Inferior parietal cortex (tissue), 1 donor: Measurements from ENCODE around the gene NBEA.
A peak's percentile ranks its signal among the peaks of the same experiment; 100 is the strongest.

Experiments used
- DNase-seq: peaks from one replicate; pipeline ENCODE4 v3.0.0-alpha.2; 2016; ENCODE audit errors: extremely low spot score

Gene NBEA

DNA sequence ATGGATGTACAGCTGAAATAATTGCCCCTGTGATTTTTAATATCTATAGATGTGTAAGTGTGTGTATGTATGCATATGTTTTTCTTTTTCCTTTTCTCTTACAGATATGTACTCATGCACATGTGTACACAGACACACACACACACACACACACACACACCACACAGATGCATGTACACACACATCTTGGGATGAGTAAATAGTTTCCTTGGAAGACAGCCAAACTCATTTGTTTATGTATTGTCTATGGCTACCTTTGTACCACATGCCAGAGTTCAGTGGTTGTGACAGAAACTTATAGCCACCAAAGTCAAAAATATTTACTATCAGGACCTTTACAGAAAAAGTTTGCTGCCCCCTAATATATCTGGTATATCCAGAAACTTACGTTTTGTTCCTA is 341.8 kb downstream of the NBEA start:
- DNase-seq = no peak

DNA sequence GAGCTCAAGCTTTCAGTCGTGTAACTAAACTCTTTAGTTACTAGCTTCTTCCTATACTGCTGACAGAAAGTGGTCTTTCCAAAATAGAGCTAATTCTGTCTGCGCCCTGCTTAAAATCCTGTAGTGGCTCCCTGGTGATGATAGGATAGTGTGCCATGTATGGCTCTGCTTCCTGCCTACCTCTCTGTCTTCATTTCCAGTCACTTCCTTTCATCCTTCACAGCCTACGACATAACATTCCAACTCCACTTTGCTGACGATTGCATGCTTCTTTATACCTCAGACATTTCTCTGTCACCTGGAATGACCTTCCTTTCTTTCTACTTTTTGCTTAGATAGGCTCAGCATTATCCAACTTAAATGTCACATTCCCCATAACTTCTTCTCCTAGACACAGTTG is 343.6 kb downstream of the NBEA start:
- DNase-seq = no peak

DNA sequence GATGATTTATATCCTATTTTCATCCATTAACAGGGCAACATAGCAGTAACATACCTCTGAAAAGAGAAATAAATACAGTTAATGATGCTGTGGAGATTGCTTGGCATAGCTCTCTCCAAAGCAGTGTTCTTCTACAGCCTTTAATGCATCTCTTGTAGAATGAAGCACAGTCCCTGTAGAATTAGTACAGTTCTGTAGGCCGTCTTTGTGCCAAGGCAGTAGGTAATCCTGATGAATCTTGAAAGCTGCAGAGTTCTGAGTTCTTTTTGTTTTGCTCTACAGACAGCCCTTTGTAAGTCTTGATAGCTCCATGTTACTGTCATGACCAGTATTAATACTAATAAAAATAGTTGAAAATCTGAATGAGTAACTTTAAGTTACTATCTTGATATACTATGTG is 350.3 kb downstream of the NBEA start:
- no peak for DNase-seq

DNA sequence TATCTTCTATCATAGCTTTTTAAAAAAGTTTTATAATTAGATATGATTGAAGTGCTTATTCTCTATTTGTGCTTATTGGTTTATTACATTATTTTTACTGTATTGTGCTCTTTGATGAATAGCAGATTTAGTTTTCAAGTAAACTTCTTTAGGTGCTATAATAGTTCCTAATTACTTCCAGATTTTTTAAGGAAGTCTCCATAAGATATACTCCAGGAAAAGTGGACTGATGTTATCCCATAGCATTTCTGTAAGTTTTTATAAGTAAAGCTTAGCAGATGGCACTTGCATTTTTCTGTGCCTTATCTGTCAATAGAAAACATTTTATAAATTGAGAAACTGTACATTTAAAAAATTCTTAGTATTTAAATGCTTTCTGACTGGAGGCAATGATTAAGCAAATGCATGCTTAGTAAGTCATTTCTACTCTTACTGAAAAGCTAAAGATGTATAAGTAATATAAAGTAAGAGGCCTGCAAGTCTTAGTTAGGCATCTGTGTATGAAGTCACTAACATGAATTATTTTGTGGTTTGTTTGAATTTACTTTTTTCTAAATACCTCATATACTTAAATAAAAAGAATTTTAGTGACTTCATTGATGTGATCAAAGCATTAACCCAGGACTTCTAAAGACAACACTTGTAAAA is 351.6 kb downstream of the NBEA start:
- no peak for DNase-seq

DNA sequence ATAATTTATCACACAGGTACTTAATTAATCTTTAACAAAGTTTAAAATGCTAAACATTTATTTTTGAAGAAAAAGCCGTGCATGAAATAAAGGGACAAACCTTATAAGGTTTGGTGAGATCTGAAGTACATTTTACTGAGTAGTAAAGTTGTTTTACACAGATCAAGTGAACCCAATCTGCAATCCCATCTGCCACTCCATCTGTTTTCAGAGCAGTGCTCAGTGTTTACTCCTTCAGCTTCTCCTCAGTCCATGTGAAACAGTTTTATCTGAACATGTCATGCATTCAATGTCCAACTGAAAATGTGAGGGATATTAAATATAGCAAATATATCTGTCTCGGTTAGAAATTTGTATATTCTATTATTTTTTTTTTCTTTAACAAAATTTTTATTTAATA is 367.6 kb downstream of the NBEA start:
- peak; percentile 33 for DNase-seq

DNA sequence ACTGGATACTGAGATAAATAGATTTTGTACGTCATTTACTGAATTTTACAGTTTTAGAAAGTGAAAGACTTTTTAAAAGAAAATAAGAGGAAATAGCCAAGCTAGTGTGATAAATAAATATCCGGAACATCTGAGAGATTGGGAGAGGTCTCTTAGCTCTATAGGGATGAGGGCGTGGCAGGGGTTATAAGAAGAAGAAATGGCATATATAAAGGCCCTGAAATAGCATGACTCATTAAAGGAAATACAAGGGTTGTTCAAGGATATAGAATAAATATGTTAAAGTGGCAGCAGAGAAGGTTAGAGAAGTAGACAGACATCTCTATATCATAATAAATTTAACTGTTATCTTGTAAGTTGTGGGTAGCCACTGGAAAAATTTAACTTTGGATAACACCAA is 390.1 kb downstream of the NBEA start:
- no peak for DNase-seq

DNA sequence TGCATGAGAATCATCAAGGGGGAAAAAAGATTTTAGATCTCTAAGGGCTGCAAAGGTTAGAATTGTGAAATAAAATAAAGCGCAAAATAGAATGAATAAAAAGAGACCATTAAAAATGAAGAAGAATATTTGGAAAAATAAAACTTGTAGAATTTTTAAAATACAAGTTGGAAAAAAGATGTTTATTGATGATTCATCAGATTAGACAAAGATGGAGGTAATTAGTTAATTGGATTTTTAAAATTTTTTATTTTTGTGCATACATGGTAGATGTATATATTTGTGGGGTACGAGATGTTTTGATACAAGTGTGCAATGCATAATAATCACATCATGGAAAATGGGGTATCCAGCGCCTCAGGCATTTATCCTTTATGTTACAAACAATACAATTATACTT is 391.1 kb downstream of the NBEA start:
- DNase-seq = no peak

DNA sequence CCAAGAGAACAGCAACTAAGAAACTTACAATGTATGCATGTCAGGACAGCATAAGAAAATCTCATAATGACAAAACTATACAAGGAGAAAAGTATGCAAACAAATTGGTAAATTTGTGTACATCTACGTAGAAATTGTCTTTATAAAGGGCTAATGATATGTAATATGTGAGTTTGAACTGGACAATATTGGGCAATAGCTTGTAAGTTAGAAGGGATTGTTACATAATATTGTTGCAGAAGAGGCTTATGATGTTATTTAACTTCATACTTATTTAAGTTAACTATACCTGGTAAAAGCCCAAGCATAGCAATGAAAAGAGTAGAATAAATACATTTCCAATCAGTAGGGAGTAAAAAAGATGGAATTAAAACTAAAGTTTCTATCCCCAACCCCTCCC is 400.4 kb downstream of the NBEA start:
- no peak for DNase-seq

DNA sequence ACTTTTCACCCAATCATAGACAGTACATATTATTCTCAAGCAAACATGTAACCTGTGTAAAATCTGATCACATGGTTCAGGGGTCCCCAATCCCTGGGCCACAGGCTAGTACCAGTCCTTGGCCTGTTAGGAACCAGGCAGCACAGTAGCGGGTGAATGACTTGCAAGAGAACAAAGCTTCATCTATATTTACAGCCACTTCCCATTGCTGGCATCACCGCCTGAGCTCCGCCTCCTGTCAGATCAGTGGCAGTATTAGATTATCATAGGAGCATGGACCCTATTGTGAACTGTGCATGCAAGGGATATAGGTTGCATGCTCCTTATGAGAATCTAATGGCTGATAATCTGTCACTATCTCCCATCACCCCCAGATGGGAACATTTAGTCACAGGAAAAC is 401.3 kb downstream of the NBEA start:
- peak; percentile 10 for DNase-seq

DNA sequence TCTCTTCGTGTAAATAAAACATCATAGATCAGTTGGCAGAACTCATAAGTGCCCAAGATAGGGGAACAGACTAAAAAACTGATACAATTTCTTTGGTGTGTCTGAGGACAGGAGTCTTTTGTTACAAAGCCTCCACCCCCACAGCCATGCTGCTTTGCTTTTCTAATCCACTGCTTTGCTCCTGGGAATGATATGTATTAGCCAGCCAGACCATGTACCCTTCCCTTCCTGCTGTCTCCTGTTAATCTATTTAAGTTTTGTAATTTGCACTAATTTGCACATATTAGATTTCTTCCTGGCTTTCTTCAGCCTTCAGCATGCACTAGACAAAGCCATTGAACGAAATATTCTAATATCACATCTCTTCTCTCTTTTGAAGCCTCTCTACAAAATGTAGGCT is 403.9 kb downstream of the NBEA start:
- DNase-seq = no peak

DNA sequence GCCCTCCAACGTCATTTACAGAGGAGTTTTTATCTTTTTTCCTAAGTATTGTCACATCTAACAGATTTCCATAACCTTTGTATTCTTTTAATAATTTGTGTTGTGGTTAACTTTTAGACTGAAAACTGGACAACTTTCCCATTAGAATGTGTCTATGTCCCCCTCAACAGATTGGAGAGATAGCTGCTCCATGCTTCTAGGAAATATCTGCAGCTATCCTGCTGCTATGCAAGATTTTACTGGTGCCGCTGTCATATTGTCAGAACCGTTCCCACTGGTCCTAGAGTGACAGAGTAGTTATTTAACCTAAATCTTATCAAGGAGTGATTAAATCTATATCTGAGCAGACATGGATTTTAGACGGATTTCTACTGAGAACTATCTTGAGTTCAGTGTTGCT is 404.4 kb downstream of the NBEA start:
- DNase-seq = no peak

DNA sequence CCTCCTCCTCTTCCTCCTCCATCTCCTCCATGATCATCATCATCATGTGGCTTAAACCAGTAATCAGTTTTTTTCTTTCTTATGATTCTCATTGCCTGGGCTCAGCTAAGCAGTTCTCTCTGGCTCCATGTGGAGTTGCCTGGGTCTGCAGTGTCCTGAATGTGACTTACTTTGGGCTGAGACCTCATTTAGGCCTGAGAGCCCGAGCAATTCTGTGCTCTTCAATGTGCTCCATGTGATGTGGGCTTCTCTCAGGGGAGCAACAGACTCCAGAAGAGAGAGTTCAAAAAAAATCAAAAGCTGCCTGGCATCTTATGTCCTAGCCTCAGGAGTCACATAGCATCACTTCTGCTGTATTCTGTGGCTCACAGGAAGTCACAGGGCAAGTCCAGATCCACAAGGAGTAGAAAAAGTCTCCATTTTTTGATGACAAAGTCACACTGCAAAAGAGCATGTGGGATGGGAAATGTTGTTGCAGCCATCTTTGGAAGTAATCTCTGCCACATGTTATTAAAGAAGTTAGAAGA is 405.7 kb downstream of the NBEA start:
- no peak for DNase-seq

DNA sequence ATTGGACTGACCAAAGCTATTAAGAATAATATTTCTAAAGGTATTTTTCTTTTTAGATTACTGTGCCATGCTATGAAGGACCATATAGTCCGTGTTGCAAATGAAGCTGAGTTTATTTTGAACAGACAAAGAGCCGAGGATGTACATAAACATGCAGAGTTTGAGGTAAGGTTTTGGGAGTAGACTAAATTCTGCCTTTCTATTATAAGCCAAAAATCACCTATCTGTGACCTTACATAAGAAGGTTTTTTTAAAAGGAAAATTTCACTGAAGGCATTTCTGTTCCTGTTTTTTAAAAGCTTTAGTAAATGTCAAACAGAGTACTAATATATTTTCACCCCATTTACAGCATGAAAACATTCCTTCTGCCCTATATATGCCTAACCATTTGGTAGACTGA is 407.0 kb downstream of the NBEA start:
- DNase-seq = no peak

DNA sequence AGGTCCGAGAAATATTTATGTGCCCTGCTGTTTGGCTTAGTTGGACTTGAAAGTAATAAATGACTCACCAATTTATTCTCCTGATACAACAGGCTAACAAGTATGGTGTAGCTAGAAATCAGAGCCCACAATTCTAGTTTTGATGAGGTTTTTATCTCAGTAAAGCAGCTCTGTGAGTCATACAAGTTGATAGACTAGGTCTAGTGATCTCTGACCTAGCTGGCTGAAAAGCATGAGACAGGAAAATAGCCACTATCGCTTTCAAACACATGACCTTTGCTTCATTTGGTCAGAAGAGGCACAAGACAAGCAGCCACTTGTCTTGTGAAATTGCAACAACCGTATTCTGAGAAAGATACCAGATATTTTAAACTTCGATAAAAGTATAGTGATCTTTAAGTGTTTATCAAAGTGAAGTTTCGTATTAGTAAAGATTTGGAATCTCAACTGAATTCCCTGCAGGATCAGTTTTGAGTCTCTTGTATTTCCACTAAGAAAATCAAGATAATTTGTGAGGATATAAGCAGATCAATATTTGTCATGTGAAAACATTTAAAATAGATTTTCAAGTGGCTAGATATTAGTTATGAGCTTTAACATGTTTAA is 407.7 kb downstream of the NBEA start:
- no peak for DNase-seq

DNA sequence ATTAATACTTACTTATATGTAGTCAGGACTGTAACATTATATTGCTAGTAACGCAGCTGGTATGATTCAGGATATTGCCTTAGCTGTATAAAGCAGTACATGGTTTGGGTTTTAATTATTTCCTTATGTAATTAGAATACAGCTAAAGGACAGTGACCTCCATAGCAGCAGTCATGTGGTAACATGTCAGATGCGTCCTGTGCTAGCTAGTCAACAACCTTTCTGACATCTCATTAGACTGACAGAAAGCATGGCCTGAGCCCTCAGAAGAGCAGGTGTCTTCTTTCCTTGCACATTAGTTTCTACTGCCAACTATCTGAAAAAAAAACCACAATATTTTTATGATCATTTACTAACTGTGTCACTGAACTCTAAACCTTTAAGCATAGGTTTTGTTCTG is 412.2 kb downstream of the NBEA start:
- DNase-seq = no peak

DNA sequence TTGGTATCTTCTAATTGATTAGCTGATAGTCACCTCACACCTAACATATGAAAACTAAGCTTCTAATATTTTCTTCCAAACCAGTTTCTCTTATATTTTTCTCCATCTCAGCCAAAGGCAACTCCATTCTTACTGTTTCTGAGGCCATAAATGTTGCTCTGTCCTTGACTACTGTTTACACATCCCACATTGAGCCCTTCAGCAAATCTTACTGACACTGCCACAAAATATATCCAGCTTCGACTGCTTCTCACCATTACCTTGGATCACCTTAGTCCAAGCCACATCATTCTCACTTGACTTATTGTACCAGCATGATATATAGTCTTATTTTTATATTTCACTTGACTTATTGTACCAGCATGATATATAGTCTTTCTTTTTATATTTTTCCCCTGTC is 412.8 kb downstream of the NBEA start:
- no peak for DNase-seq

DNA sequence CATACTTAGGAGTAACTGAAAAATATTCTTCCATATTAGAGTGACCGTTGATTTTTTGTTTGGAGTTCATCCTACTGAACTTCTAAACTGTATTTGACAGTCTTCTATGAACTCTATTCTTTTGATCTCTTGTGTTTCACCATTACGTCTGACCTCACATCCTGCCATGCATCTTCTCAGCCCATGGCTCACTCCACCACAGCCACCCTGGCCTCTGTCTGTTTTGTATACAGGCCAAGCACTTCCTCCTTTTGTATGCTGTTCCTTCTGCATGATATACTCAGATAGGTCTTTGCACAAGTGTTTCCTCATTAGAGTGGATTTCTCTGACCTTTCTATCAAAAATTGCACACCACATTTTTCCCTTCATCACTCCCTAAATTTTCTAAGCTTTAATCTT is 414.5 kb downstream of the NBEA start:
- DNase-seq = no peak

DNA sequence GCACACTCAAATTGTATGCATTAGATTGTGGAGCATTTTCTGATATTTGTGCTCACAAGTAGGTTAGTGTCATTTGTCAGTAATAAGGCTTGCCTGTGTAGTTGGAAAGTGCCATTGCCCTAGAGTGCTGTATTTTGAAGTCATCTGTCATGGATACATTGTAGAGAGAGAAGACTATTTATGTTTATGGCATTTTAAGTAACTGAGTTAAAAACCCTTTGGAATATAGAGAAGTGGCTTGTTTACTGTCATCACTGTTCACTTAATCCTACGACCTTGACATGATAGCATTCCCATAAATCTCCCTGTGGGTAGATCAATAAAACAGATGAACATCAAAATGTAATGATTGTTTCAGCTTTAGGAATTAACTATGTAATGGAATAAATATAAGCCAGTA is 423.8 kb downstream of the NBEA start:
- DNase-seq = no peak

DNA sequence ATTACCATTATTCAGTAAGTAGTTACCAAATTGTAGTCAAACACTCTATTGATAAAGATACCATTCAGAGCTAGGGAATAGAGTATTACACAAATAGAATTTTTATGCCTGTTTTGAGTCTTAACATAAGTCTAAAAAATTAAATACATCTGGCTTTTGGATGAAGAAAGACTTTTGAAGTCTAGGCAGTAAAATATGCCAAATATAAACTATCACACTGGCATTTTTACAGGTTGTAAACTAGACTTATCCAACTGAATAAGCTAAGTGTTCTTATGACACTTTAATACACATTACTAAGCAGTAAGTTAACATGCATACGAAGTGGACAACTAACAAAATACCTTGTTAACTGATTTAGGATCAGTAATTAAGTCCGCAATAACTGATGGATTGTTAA is 425.5 kb downstream of the NBEA start:
- no peak for DNase-seq

DNA sequence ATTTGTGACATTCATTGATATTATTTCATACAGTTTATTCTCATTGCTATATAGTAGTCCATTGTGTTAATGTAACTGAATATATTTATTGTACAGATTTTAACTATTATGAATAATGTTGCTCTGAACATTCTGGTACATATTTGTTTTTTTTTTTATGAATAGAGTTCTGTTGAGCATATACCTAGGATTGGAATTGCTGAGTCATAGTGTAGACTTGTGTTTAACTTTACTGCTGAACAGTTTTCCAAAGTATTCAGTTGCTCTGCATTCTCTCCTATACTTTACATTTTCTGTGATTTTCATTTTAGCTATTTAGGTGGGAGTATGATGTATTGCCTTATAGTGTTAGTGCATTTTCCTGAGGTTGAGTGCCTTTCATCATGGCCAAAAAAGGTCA is 436.9 kb downstream of the NBEA start:
- no peak for DNase-seq

DNA sequence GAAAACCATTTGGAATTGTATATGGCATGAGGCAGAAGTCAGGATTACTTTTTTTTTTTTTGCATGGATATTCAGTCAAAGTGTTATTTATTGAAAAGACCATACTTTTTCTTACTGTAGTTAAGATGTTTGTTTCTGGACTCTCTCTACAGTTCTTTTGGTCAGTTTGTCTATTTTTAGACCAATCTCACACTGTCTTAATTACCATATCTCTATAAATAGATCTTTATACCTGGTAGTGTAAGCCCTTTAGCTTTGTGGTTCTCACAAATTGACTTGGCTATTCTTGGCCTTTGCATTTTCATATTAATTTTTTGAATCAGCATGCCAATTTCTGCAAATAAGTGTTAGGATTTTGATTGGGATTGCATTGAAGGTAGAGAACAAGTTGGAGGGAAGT is 437.6 kb downstream of the NBEA start:
- DNase-seq = no peak

DNA sequence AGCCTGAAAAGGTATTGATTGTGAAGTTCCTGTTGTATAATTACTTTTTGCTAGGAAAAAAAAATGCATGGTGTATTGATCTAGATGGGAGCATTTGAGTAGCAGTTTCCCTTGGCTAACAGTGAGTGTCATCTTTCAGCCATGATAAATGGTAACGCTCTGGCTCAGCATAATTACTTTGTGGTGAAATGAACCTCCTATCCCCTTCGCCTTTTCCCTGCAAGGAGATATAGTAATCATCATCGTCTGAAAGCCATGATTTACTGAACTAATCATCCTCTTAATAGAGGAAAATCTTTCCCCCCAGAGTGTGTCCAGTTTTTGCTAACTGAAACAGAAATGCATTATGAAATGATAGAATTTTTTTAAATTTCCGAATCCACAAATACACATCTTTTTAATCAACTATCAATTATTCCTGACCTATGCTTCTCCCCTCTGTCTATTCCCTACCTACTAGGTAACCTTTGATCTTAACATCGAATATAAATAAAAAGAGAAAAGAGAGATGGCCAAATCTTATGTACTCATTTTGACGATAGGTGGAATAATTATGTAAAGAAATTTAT is 445.7 kb downstream of the NBEA start:
- DNase-seq = no peak
